GM18868 (cell line): ENCODE data around the gene PYGB.

Source experiments
- ATAC-seq: cut with Tn5 transposase; IDR thresholded peaks from one replicate; pipeline ENCODE4 v1.9.1; 2021; ENCODE audit warnings: mild to moderate bottlenecking, moderate library complexity; ENCODE audit not compliant: unreplicated experiment

Gene PYGB

DNA sequence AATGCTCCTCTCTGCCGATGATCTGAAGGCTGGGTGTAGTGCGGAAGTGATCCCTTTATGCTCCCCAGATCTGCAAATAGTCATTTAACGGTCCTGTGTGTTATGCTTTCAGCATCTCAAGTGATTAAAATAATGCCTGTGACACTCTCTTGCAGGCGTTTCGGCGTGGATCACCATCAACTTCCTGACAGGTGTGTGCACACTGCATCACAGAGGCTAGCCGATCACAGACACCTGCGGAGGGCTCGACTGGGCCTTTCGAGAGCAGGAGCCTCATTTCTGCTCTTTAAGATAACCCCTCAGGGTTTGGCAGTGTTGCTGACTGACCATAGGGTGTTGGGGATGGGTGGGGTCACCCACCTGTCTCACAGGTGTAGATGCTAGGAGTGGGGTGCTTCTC lies 32.4 kb upstream of the PYGB start:
- ATAC-seq: no peak

DNA sequence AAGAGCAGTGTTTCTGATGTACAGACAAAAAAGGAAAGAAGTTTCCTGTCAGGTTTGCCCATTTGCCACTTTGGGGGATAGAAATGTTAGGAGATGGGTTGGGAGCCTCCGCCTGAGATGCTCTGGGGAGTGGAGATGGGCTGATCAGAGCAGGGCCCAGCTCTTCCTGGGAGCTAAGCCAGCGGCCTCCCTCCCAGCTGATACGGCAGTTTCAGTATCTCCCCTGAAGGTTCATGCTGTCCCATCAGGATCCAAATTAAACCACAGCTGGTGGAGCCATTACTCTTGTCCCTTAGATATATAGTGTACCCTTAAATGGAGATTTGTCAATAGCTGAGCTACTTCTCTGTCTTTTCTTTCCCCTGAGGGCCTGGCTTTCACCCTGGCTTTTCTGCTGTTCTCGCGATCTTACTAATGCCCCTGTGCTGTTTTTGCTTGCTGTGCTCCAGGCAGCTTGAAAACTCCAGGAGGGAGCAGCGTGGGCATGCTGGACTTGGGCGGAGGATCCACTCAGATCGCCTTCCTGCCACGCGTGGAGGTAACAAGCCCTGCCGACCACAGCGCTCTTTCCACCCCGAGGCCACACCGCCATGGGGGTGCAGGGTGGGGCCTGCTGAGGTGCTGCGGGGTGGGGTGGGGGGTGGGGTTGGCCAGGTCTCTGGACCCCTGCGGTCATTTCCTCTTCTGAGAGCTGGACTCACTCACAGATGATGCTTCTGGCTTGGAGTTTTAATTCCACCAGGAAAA lies 31.5 kb upstream of the PYGB start:
- ATAC-seq: no peak

DNA sequence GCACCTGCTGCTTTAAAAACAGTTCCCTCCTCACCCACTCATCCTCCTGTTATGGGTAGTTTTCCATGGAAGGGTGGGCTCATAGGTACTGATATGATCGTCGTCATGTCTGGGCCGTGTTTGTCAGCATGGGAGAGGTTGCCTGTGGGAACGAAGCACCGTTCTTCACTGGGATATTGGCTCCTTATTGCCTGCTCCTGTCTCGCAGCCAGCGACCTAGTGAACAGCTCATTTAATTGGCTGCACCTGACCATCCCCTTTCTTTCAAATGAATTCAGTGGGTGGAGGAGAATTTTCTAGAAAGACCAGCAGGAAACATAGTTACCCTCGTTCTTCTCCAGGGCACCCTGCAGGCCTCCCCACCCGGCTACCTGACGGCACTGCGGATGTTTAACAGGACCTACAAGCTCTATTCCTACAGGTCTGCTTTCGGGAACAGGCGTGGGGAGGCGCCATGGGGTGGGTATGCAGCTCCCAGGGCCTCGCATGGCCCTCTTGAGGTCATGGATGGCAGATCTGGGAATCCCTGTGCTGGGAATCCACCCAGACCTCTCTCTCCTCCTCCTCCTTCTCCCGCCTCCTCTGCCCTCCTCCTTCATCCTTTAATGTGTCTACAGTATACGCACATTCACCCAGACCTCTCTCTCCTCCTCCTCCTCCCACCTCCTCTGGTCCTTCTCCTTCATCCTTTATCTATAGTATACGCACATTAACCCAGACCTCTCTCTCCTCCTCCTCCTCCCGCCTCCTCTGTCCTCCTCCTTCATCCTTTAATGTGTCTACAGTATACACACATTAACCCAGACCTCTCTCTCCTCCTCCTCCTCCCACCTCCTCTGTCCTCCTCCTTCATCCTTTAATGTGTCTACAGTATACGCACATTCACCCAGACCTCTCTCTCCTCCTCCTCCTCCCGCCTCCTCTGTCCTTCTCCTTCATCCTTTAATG lies 30.4 kb upstream of the PYGB start:
- no peak for ATAC-seq

DNA sequence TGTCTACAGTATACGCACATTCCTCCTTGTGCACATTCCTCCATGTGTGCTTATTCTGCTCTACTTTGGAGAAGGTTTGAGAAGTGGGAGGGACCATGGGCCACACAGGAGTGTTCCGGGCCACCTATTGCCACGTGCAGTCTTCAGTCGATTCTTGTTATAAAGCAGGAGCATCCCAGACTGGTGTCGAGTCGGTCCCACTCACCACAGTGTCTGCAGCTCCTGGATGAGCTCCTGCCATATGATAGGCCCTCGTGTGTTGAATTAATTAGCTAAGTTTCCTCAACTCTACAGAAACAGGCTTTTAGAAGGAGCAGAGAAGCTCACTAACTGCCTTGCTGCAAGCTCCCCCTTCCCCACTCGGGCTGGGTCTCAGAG lies 29.8 kb upstream of the PYGB start:
- ATAC-seq: no peak

DNA sequence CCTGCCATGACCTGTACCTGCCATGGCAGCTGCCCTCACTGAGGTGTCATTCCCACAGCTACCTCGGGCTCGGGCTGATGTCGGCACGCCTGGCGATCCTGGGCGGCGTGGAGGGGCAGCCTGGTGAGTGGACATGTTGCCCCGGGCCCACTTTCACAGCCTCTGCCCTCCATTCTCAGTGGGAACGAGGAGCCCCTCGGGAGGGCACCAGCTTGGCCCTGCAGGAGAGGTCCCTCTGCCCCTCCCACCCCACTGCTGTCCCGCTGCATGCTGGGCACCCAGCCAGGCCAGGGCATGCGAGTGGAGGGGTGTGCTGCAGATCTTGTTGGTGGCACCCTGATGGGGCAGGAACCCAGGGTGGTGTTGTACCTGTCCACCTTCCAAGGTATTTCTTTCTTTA lies 29.4 kb upstream of the PYGB start:
- ATAC-seq: no peak

DNA sequence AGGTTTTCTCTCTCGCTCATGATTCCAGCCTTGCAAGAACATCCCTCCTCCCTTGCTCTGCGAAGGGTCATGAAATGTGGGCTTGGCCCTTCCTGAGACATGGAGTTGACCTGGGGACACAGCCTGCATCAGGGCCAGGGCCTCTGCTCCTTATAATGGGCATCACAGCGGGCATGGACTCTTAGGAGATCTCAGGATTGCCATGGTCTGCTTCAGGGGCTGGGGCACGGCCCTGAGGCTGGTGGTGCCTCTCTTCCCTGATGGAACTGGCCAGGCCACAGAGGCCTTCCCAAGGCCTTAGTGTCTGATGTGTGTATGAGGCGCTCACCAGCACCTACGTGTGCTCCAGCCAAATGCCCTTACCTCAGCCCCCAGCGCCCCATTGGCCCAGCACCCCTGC lies 28.5 kb upstream of the PYGB start:
- no peak for ATAC-seq

DNA sequence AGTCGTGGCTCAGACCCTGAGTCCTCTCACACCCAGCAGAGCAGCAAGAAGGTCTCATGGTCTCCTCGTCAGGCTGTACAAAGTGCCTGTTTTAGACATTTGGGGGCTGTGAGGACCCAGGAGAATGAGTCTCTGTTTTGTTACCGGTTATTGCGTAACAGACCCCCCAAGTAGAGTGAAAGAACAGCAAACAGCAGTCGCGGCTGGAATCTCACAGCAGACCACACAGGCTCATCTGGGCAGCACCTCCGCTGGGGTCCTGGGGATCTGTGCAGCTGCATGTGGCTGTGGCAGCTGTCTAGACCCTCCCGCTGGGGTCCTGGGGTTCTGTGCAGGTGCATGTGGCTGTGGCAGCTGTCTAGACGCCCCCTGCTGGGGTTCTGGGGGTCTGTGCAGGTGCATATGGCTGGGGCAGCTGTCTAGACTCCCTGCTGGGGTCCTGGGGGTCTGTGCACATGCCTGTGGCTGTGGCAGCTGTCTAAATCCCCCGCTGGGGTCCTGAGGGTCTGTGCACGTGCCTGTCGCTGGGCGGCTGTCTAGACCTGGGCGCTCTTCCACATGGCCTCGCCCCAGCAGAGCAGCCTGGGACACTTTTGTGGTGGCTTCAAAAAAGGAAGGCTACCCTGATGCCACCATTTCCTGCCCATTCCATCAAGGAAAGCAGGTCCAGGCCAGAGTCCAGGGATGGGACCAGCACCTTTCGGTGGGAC lies 27.7 kb upstream of the PYGB start:
- ATAC-seq: no peak

DNA sequence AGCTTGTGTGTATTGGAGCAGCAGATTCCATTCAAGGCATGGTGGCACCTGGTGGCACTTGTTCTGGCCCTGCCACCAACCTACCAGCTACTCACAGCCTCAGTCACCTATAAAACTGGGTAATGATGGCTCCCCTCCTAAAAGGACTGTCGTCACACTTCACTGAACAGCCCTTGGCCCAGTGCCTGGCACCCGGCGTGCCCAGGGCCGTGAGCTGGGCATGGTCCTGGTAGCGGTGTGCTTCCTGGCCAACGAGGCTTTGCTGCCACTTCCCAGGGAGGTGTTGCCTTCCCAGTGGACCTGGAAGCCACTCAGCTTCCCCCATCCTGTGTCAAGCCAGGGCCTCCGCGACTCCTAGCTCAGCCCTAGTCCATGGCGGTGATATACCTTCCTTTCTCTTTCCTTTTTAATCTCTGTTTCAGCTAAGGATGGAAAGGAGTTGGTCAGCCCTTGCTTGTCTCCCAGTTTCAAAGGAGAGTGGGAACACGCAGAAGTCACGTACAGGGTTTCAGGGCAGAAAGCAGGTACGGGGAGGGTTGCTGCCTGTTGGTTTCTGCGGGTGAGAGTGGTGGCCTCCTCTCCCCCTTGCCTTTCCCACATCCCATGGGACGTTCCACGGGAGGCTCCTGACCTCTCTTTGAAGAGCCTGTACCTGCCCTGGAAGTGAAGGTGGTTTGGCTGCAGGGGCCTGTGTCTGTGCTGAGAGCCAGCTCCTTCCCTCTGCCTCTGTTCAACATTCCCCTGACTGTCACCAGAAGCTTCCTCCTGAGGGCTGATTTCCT lies 26.9 kb upstream of the PYGB start:
- no peak for ATAC-seq

DNA sequence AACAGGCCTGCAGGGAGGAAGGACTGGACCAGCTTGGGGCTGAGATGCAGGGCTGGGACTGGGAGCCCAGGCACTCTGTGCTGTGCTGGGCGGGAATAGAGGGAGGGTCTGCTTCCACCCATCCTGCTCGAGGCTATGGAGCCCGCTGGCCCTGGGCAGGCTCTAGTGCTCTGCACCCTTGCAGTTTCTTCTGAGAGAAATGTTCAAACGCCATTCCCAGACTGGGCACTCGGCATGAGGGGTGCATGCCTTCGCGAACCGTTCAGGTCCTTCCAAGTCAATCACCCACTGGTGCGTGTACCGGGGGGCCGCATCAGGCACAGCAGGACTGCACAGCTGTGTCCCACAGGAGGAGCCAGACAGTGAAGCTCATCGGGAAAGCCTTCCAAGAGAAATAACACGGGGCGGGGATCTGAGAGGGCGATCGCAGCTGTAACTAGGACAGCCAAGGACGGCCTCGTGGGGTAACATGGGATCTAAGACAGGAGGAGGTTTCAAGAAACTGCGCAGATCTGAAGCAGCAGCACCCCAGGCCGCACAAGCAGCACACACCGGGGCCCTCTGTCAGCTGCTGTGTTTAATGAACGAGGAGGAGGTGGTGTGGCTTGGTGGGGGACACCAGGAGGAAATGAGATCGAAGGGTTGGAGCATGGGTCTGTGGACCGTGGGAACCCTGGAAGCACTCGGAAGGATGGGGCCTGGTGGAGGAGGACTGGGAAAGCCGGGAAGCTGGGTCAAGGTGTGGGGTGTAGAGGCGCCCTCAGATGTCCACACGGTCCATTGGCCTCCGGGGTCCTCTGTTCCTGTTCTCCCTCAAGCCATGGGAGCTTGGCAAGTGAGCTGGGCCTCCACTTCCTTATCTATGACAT lies 26.1 kb upstream of the PYGB start:
- ATAC-seq: no peak

DNA sequence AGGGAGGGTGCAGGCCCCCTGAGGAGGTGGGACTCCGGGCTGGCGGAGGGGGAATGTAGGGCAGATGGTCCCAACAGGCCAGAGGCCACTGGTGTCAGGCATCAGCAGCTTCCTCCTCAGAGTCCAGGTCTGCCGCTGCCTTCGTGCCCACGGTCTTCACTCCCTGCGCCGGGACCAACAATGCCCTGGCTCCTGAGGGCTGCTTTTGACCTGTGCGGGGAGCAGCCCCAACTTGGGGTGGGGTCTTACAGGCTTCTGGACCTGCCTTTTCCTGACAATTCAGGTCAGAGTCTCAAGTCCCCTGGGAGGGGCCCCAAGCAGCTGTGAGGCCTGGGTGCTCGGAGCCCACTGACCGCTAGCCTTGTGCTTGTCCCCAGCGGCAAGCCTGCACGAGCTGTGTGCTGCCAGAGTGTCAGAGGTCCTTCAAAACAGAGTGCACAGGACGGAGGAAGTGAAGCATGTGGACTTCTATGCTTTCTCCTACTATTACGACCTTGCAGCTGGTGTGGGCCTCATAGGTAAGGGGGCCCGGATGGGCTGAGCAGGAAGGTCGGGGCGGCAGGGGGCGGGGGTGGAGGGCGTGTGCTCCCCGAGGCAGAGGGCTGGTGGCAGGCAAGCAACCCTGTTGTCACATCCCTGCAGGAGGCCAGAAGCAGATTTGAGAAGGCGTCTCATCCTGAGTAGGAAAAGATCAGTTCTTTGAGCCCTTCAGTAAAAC lies 25.3 kb upstream of the PYGB start:
- no peak for ATAC-seq

DNA sequence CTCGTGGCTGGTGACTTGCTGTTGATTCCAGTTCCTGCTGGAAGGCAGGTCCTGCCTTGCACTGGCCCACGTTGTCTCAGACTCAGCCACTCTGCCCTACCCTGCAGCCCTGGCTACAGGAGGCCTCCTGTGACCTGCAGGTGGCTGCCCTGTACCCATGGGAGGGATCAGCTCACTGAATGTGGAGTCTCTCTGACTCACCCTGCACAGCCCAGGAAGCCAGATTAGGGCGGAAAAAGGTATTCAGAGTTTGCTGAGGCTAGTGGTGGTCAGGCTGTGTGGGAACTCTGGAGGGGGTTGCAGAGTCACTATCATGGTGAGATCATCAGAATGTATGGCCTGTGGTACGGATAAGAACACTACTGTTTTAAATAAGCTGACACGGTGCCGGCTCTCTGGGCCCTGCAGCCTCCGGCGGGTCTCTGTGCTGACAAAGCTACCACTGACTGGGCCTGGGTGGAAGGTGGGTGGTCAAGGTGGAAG lies 24.7 kb upstream of the PYGB start:
- ATAC-seq: no peak

DNA sequence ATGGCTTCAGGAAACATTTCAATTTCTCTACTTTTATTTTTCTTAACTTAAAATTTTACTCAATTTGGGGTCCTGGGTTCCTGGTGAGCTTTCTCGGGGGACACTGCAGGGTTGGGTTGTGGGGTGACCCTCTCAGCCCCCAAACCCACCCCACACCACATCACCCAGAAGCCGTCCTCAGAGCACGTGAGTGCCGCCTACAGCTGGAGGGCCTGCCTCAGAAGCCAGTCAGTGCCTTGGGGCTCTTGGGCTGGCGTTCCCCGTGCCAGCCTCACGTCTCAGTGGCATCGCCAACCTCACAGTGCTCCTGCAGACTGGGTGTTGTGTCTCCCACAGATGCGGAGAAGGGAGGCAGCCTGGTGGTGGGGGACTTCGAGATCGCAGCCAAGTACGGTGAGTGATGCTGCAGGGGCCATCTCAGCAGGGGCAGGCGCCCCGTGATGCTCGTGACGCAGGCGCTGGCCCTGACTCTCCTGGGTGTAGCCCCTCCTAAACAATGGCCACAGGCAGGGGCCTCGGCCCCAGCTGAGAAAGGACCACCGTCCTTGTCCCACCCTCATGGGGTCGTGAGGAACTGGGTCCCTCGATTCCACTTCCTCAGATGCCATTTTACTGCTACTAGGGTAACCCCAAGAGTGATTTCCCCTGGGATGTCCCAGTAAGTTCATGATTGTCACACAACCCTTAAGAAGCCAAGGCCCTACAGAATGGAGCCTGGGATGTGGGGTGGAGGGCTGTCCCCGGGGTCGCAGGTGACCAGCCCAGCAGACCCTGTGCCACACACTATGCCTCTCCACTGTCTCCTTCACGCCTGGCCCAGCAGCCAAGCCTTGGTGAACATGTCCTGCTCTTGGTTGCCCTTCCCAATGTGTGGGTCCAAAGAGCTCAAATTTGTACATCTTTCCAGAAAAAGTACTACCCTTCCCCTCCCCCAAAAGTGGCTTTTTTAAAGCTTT lies 23.8 kb upstream of the PYGB start:
- ATAC-seq: no peak

DNA sequence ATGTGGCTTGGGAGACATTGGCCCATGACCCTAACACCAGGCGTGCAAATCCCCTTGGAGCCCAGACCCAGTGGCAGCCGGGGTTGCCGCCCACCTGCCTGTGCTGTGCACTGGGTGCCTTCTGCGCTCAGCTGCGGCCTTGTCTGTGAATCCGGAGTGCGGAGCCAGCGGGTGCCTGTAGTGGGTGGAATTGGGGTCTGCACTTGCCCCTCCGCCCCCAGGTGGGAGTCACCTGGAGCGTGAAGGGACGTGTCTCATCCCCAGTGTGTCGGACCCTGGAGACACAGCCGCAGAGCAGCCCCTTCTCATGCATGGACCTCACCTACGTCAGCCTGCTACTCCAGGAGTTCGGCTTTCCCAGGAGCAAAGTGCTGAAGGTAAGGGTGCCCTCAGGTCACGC lies 22.9 kb upstream of the PYGB start:
- no peak for ATAC-seq

DNA sequence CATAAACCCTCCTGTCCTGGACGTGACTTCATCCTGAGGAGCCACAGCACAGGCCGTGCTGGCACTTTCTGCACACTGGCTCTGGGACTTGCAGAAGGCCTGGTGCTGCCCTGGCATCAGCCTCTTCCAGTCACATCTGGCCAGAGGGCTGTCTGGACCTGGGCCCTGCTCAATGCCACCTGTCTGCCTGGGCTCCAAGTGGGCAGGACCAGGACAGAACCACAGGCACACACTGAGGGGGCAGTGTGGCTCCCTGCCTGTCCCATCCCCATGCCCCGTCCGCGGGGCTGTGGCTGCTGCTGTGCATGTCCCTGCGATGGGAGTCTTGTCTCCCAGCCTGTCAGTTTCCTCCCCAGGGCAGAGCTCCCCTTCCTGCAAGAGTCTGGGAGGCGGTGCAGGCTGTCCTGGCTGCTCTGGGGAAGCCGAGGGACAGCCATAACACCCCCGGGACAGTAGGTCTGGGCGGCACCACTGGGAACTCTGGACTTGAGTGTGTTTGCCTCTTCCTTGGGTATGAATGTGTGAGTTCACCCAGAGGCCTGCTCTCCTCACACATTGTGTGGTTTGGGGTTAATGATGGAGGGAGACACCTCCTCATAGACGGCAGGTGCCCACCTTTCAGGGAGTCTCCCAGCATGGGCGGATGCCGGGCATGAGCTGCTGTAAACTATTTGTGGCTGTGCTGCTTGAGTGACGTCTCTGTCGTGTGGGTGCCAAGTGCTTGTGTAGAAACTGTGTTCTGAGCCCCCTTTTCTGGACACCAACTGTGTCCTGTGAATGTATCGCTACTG lies 22.0 kb upstream of the PYGB start:
- ATAC-seq: no peak

DNA sequence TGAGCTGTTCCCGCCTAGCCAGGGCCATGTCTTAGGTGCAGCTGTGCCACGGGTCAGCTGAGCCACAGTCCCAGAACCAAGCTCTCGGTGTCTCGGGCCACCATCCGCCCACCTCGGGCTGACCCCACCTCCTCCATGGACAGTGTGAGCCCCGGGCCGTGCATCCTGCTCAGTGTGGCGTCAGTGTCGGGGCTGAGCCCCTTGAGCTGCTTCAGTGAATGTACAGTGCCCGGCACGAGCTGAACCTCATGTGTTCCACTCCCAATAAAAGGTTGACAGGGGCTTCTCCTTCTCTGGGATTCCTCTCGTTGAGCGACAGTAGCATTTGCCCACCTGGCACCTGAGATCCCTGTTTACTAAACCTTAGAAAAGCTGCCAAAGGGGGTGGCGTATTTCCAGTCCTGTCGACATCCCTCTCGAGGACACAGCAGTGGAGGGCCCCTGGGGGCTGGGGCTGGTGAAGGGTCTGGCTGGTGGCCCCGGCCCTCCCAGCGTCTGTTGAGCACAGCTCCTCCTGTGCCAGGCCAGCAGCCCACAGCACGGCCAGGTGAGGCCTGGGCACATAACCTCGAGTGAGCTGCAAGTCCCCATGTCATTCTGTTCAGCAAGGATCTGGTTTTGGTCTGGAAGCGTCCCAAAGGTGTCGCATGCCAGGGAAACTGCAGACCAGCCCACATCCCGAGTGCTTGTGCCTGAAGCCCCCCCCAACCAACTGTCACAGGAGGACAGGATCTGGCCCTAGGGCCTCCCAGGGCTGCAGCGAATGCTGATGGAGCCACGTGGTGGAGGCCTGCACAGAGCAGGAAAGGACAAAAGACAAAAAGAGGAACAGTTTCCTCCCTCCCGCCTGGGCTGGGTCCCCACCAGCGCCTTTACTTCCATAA lies 21.2 kb upstream of the PYGB start:
- ATAC-seq: no peak

DNA sequence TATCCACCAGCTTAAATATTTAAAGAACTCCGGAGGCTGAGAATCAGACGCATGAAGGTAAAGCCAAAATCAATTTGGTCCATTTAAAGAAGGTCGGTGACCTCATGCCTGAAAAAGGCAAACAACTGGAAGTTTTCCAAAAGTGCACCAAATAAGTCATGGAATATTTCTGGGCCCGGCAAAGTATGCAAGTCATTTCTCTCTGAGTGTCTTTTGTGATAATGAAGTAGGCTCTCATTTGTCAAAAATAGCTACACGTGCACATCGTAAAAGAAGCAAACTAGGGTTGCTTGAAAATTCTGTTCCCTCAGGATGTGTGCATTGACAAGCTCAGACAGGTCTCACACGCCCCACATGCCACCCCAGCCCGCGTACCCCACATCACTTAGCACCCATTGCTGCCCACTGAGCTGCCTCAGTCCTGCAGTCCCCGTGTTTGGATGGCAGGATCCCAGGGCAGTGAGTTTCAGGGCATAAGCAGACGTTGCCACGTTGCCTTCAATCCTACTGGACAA lies 20.5 kb upstream of the PYGB start:
- no peak for ATAC-seq
